Skeletal muscle satellite cell (primary cell): ENCODE results near the gene STUM.

Source experiments
- H3K27me3 ChIP-seq: 2 replicates; pipeline ENCODE4 v1.7.0; 2013; ENCODE audit warnings: low read length; ENCODE audit not compliant: control insufficient read depth, insufficient read depth
- H3K36me3 ChIP-seq: 2 replicates; pipeline ENCODE4 v1.7.0; 2013; ENCODE audit warnings: mild to moderate bottlenecking, control low read depth, low read length; ENCODE audit not compliant: insufficient read depth
- H3K4me1 ChIP-seq: 2 replicates; pipeline ENCODE4 v1.7.0; 2013; ENCODE audit warnings: low read length; ENCODE audit not compliant: control insufficient read depth, insufficient read depth
- H3K4me2 ChIP-seq: 2 replicates; pipeline ENCODE4 v1.7.0; 2013; ENCODE audit warnings: mild to moderate bottlenecking, low read length
- H3K4me3 ChIP-seq: 2 replicates; pipeline ENCODE4 v1.7.0; 2013; ENCODE audit warnings: low read length
- H3K9ac ChIP-seq: 2 replicates; pipeline ENCODE4 v1.7.0; 2013; ENCODE audit warnings: mild to moderate bottlenecking, low read depth, low read length, moderate library complexity
- H3K9me3 ChIP-seq: replicated peaks from 2 replicates; pipeline ENCODE4 v1.7.0; 2013; ENCODE audit warnings: mild to moderate bottlenecking, control low read depth, low read length

STUM gene

DNA sequence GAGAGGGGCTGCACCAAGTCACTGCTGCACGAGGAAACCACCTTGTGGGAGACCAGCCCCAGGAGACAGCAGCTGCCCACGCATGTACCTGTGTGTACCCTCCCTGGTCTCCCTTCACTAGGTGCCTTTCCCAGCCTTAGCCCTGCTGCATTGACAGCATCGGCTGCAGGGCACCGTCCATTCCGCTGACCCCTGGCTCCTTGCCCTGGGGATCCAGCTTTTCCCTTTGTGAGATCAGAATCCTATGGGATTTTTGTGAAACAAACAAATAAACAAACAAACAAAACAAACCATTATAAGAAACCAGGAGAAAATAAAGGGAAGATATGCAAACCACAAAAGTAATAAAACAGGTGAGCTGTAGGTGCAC, 2.1 kb downstream of the STUM start:
- Histone ChIP-seq H3K4me3 (no peak overlapping the region), H3K4me2 (no peak overlapping the region), H3K27me3 (peaks cover 80% of the 10 kb centered on the region), H3K9ac (no peak overlapping the region), H3K4me1 (peaks cover 22% of the 10 kb centered on the region), H3K9me3 (no peaks in the 10 kb centered on the region), H3K36me3 (no peaks in the 10 kb centered on the region)

DNA sequence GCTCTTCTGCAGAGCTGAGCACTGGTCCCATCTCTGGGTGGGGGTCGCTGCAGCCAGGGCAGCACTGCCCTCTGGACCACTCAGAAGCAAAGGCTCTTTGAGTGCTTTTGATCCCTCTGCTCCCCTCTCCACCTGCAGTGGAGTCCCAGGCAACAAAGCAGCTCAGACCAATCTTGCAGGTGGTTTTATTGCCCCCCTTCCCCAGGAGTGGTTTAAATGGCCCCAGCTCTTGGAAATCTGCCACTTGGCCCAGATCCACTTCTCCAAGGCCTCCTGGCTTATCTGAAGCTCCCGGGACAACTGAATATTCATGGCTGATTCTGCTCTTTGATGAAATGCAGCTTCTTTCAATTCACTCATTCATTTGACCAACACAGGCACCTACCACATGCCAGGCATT, 2.7 kb downstream of the STUM start:
- peaks cover 82% of the 10 kb centered on the region for H3K27me3 ChIP-seq
- no peaks in the 10 kb centered on the region for H3K9me3 ChIP-seq
- H3K36me3 ChIP-seq, result no peaks in the 10 kb centered on the region
- no peak overlapping the region for H3K4me2 ChIP-seq
- H3K4me1 ChIP-seq, result peaks cover 17% of the 10 kb centered on the region
- H3K9ac ChIP-seq, result no peak overlapping the region
- H3K4me3 ChIP-seq, result no peak overlapping the region

DNA sequence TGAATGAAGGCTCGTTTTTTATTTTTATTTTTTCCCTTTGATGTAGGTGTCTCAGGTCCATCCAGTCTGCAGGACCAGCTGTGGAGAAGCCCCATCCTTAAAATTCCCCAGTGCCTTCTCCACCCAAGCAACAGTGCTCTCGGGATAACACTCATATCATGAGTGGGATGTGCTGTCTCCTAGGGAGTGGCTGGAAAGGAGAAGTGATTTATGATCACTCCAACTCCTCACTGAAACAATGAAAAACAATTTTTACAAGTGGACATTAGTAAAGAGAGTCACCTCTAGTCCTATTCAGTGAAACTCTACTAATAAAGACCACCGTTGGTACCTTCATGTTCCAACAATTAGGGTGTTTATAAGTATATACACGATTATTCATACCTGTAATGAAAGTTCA, 3.5 kb downstream of the STUM start:
- no peak overlapping the region for H3K4me2 ChIP-seq
- no peak overlapping the region for H3K9ac ChIP-seq
- H3K36me3 ChIP-seq, result no peaks in the 10 kb centered on the region
- peaks cover 80% of the 10 kb centered on the region for H3K27me3 ChIP-seq
- peaks cover 15% of the 10 kb centered on the region for H3K4me1 ChIP-seq
- no peaks in the 10 kb centered on the region for H3K9me3 ChIP-seq
- H3K4me3 ChIP-seq, result no peak overlapping the region

DNA sequence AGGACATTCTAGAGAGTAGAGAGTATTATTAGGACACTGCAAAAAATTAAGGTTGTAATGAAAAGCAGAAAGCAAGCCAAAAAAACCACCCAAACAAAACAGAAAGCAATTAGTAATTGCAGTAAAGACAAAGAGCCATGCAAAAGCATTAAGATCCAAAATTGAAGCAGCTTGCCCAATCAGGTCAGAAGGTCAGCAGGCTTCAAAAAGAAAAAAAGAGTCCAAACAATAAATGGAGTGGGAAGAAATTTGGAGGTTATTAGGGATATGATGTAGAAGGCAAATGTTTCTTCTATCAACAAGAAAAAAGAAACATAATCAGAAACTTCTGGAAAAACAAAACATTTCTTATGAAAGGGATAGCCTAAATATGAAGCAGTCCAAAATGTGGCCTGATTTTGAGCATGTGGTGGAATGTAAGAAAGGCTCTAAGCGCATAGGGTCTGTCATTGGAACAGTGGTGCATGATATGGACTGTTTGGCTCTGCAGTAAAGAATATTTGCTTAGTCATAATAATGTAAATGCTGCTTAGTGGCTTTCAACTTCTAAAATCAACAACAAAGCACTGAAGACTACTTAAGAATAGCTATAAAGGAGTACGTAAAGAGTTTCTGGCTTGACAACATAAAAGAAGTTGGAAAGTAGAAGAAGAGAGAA, 4.8 kb downstream of the STUM start:
- peaks cover 12% of the 10 kb centered on the region for H3K4me1 ChIP-seq
- peaks cover 84% of the 10 kb centered on the region for H3K27me3 ChIP-seq
- H3K4me2 ChIP-seq, result no peak overlapping the region

DNA sequence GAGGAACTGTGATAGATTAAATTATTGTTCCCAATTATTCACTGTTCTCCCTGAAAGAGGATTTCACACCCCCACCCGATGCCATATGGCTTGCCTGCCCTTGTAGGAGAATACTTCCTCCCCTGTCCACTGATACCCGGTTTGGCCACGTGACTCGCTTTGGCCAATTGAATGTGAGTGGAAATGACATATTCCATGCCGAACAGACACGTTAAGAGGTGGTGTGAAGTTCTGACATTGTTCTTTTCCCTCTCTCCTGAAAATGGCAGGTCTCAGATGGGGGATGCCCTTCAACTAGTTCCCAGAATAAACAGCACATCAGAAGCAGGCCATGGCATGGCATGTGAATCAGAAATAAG, 5.3 kb downstream of the STUM start:
- H3K4me3 ChIP-seq, result no peak overlapping the region
- H3K36me3 ChIP-seq, result no peaks in the 10 kb centered on the region
- no peak overlapping the region for H3K4me2 ChIP-seq
- H3K4me1 ChIP-seq, result peaks cover 11% of the 10 kb centered on the region
- H3K9me3 ChIP-seq, result no peaks in the 10 kb centered on the region
- H3K9ac ChIP-seq, result no peak overlapping the region
- peaks cover 84% of the 10 kb centered on the region for H3K27me3 ChIP-seq

More for the DNA sequence above, 4.8 kb downstream of the STUM start:
- no peak overlapping the region for H3K4me3 ChIP-seq
- no peak overlapping the region for H3K9ac ChIP-seq
- no peaks in the 10 kb centered on the region for H3K36me3 ChIP-seq
- no peaks in the 10 kb centered on the region for H3K9me3 ChIP-seq

DNA sequence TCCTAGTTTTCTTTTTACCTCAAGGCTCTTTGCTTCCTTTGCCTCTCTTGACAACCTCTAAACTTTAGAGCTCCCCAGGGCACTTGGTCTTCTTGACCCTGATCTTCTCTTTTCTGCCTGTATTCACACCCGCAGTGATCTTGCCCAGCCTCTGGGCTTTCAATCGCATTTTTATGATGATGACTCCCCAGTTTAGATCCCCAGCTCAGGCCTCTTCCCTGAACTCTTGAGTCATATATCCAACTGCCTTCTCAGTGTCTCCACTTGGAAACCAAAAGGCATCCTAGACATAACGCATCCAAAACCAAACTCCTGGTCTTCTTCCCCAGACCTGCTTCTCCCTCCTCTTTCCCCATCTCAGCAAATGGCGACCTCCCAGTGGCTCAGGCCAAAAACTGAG, 6.5 kb downstream of the STUM start:
- no peaks in the 10 kb centered on the region for H3K9me3 ChIP-seq
- peaks cover under 1% of the 10 kb centered on the region for H3K4me1 ChIP-seq
- peaks cover 72% of the 10 kb centered on the region for H3K27me3 ChIP-seq
- H3K36me3 ChIP-seq, result no peaks in the 10 kb centered on the region
- H3K4me2 ChIP-seq, result no peak overlapping the region
- H3K9ac ChIP-seq, result no peak overlapping the region
- H3K4me3 ChIP-seq, result no peak overlapping the region

DNA sequence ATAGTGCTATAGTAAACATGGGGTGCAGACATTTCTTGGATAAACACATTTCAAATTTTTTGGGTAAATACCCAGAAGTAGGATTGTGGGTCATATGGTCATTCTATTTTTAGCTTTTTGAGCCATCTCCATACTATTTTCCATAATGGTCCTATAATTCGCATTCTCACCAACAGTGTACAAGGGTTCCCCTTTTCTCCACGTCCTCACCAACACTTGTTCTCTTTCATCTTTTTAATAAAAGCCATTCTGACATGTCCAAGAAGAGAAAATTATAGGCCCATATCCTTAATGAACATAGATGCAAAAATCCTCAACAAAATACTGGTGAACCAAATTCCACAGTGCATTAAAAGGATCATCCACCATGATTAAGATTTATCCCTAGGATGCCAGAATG, 8.9 kb downstream of the STUM start:
- H3K36me3 ChIP-seq, result no peaks in the 10 kb centered on the region
- H3K9ac ChIP-seq, result no peak overlapping the region
- no peak overlapping the region for H3K4me2 ChIP-seq
- H3K4me1 ChIP-seq, result no peaks in the 10 kb centered on the region
- H3K9me3 ChIP-seq, result no peaks in the 10 kb centered on the region
- no peak overlapping the region for H3K4me3 ChIP-seq
- H3K27me3 ChIP-seq, result peaks cover 60% of the 10 kb centered on the region

DNA sequence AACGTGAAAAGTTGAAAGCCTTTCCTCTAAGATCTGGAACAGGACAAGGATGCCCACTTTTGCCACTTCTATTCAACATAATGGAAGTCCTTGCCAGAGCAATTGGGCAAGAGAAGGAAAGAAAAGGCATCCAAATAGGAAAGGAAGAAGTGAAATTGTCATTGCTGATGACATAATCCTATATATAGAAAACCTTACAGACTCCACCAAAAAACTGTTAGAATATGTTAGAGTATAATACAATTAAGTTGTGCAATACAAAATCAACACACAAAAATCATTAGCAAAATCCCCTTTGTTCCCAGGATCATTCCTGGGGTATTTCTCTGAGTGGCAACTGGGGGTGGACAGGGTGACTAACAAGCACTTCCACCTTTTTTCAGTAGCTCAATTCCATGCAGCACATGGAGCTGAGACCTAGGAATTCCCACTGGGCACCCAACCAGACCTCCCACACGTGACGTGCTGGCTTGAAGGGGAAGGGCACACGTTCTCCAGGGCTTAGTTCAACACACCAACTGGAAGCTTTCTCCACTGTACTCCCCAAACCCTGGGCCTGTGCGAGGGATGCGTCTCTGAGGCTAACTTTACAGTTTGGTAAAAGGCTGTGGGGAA, 9.6 kb downstream of the STUM start:
- Histone ChIP-seq H3K4me2 (no peak overlapping the region), H3K36me3 (no peaks in the 10 kb centered on the region), H3K9ac (no peak overlapping the region), H3K4me3 (no peak overlapping the region), H3K9me3 (no peaks in the 10 kb centered on the region), H3K4me1 (no peaks in the 10 kb centered on the region), H3K27me3 (peaks cover 54% of the 10 kb centered on the region)

DNA sequence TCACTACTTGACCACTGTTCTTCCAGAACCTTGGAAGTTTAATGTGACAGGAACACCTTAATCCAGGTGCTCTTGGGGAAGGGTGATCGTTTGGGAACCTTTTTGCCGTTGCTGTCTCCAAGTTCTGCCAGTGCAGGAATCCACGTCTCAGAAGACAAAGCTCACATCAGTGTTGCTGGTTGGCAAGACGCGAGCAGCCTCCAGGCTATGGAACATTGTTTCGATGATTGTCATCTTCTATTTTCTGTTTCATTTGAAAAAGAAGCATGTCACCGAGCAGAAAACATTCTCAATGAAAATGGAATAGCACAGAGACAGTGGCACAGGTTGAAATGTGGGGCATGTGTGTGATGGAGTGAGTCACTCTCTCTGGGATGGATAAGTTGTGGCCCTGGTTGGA, 11.7 kb downstream of the STUM start:
- Histone ChIP-seq H3K4me2 (no peak overlapping the region), H3K27me3 (peaks cover 37% of the 10 kb centered on the region), H3K9me3 (no peaks in the 10 kb centered on the region), H3K36me3 (no peaks in the 10 kb centered on the region), H3K4me3 (no peak overlapping the region), H3K9ac (no peak overlapping the region), H3K4me1 (no peaks in the 10 kb centered on the region)

DNA sequence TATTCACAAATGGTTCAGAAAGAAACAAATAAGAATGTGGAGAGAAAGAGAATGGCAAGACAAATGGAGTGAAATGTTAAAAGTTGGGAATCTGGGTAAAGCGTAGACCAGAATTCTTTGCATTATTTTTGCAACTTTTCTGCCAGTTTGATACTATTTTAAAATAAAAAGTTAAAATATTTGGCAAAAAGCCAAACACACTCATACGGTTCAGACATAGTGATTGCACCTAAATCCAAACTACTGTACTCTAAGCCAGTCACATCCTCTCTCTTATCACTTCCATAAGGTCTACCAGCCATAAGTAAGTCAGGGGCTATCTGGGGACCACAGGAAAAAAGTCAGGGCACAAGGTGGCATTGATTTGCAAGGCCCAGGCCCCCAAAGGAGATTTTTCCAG, 14.4 kb downstream of the STUM start:
- H3K9ac ChIP-seq, result no peak overlapping the region
- H3K36me3 ChIP-seq, result no peaks in the 10 kb centered on the region
- H3K9me3 ChIP-seq, result no peaks in the 10 kb centered on the region
- no peaks in the 10 kb centered on the region for H3K4me1 ChIP-seq
- no peak overlapping the region for H3K4me2 ChIP-seq
- H3K27me3 ChIP-seq, result peaks cover 48% of the 10 kb centered on the region
- H3K4me3 ChIP-seq, result no peak overlapping the region

DNA sequence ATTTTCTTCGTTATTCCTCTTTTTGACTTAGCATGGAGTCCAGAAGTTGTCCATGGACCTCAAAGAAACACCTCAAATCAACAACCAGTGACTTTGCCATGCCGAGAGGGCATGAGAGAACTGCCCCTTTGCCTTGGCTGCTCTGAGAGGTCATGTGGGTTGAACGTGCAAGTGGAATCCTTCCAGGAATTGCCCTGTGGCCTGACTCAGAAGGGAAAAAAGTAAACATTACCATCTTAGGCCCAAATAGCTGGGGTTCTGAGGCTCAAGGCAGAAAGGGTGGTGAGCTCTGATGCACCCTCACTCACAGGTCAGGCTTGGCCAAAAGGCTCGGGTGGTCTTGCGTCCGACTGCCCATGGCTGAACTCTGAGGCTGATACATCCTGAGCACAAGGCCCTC, 15.1 kb downstream of the STUM start:
- H3K4me2 ChIP-seq, result no peak overlapping the region
- H3K27me3 ChIP-seq, result peaks cover 49% of the 10 kb centered on the region
- no peaks in the 10 kb centered on the region for H3K36me3 ChIP-seq
- no peak overlapping the region for H3K4me3 ChIP-seq
- no peak overlapping the region for H3K9ac ChIP-seq
- no peaks in the 10 kb centered on the region for H3K4me1 ChIP-seq
- no peaks in the 10 kb centered on the region for H3K9me3 ChIP-seq

DNA sequence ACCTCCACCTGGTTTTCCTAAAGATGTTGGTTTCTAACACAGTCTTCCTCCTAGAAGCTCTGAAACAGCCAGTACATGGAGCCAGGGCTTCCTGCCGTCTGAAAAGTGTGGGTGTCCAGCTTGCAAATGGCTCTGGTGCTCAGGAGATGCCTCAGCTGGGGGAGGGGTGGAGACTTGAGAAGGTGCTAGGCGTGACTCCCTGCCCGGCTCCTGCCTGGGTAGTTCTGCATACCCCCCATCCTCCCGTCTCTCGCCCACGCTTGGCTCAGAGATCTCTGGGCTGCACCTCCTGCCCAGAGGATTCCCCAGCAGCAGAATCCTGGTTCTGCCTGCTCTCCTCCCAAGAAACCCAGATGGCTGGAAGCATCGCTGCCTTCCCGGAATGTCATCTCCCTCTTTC, 16.9 kb downstream of the STUM start:
- Histone ChIP-seq H3K4me2 (no peak overlapping the region), H3K4me1 (no peaks in the 10 kb centered on the region), H3K9ac (no peak overlapping the region), H3K9me3 (no peaks in the 10 kb centered on the region), H3K27me3 (peaks cover 61% of the 10 kb centered on the region), H3K36me3 (no peaks in the 10 kb centered on the region), H3K4me3 (no peak overlapping the region)
